Endothelial cell (in vitro differentiated cells): ENCODE results near the gene ASMTL. TPM values are rescaled to one million over a fixed set of nuclear protein-coding genes. Genes with fewer than 3 reads are reported as not detected.

Experiments used
- DNase-seq: peaks from one replicate; pipeline ENCODE4 v3.0.0; 2021; ENCODE audit warnings: low spot score
- H3K27ac Mint-ChIP-seq: one replicate; pipeline ENCODE4 v1.8.0; 2021; ENCODE audit warnings: mixed read lengths, inconsistent platforms; ENCODE audit not compliant: unreplicated experiment
- H3K27me3 Mint-ChIP-seq: one replicate; pipeline ENCODE4 v1.8.0; 2021; ENCODE audit warnings: mild to moderate bottlenecking, moderate library complexity, mixed read lengths, inconsistent platforms; ENCODE audit not compliant: unreplicated experiment
- H3K36me3 Mint-ChIP-seq: one replicate; pipeline ENCODE4 v1.8.0; 2021; ENCODE audit warnings: mild to moderate bottlenecking, low read depth, mixed read lengths, inconsistent platforms; ENCODE audit not compliant: unreplicated experiment
- H3K4me1 Mint-ChIP-seq: one replicate; pipeline ENCODE4 v1.8.0; 2021; ENCODE audit warnings: mild to moderate bottlenecking, mixed read lengths, inconsistent platforms; ENCODE audit not compliant: unreplicated experiment
- H3K4me3 Mint-ChIP-seq: one replicate; pipeline ENCODE4 v1.8.0; 2021; ENCODE audit warnings: mild to moderate bottlenecking, mixed read lengths, inconsistent platforms; ENCODE audit not compliant: unreplicated experiment
- H3K9me3 Mint-ChIP-seq: one replicate; pipeline ENCODE4 v1.8.0; 2021; ENCODE audit warnings: mixed read lengths, inconsistent platforms; ENCODE audit not compliant: unreplicated experiment
- total RNA-seq: library from RNA; stranded (reverse); fragmentation: NEBNext Ultra II Directional; extraction: Animal tissue kit (Norgen Biotek cat#: 25700); gene quantifications from one replicate; pipeline ENCODE4 v1.2.1, GENCODE V29; 2021; ENCODE audit not compliant: unreplicated experiment
- TF ChIP-seq, protein P1 (sequence below): fragments of 200-600 bp; sonication (generic); IDR thresholded peaks from one replicate; pipeline ENCODE4 v1.5.0; 2021; ENCODE audit warnings: antibody characterized with exemption; ENCODE audit not compliant: unreplicated experiment

Gene ASMTL
- total RNA-seq, 1 donor from 2014 or later: 25.8 TPM

DNA sequence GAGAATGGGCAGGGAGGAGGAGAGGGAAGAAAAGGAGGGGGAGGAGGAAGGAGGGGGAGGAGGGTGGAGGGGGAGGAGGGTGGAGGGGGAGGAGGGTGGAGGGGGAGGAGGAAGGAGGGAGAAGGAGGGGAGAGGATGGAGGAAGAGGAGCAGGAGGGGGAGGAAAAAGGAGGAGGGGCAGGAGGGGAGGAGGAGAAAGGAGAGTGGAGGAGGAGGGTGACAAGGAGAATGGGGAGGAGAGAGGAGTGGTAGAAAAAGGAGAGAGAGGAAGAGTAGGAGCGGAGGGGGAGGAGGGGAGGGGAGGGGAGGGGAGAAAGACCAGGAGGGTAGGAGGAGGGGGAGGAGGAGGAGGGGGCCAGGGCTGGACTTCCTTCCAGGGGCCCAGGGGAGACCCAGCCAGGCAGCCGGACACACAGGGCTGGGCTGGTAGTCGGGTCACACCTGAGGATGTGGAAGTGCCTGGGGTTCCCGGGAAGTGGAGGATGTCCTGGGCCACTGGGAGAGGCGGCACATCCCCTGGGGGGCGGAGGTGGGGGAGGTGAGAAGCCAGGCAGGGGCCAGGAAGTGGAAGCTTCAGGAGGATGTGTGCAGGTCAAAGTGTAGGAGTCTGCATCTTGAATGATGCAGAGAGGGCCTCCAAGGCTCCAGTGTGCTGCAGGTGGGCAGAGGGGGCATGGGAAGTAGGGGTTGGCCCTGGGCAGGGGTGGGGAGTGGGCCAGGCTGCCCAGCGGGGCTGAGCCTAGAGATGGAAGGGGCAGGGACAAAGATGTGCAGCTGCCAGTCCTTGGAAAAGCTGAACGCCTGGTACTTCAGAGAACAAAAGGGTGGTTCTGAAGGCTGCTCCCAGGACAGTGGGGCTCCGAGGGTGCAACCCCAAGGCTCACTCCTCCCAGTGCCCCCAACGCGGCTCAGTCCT is 97.3 kb downstream of the ASMTL start:
- peak; percentile 18 for DNase-seq
- Mint-ChIP-seq H3K27ac (no peak overlapping the region), H3K4me3 (no peak overlapping the region), H3K36me3 (peaks cover 18% of the 10 kb centered on the region), H3K4me1 (peaks cover 2% of the 10 kb centered on the region), H3K27me3 (peaks cover 15% of the 10 kb centered on the region), H3K9me3 (no peaks in the 10 kb centered on the region)
- TF ChIP-seq, protein P1, sequence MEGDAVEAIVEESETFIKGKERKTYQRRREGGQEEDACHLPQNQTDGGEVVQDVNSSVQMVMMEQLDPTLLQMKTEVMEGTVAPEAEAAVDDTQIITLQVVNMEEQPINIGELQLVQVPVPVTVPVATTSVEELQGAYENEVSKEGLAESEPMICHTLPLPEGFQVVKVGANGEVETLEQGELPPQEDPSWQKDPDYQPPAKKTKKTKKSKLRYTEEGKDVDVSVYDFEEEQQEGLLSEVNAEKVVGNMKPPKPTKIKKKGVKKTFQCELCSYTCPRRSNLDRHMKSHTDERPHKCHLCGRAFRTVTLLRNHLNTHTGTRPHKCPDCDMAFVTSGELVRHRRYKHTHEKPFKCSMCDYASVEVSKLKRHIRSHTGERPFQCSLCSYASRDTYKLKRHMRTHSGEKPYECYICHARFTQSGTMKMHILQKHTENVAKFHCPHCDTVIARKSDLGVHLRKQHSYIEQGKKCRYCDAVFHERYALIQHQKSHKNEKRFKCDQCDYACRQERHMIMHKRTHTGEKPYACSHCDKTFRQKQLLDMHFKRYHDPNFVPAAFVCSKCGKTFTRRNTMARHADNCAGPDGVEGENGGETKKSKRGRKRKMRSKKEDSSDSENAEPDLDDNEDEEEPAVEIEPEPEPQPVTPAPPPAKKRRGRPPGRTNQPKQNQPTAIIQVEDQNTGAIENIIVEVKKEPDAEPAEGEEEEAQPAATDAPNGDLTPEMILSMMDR: no peak

DNA sequence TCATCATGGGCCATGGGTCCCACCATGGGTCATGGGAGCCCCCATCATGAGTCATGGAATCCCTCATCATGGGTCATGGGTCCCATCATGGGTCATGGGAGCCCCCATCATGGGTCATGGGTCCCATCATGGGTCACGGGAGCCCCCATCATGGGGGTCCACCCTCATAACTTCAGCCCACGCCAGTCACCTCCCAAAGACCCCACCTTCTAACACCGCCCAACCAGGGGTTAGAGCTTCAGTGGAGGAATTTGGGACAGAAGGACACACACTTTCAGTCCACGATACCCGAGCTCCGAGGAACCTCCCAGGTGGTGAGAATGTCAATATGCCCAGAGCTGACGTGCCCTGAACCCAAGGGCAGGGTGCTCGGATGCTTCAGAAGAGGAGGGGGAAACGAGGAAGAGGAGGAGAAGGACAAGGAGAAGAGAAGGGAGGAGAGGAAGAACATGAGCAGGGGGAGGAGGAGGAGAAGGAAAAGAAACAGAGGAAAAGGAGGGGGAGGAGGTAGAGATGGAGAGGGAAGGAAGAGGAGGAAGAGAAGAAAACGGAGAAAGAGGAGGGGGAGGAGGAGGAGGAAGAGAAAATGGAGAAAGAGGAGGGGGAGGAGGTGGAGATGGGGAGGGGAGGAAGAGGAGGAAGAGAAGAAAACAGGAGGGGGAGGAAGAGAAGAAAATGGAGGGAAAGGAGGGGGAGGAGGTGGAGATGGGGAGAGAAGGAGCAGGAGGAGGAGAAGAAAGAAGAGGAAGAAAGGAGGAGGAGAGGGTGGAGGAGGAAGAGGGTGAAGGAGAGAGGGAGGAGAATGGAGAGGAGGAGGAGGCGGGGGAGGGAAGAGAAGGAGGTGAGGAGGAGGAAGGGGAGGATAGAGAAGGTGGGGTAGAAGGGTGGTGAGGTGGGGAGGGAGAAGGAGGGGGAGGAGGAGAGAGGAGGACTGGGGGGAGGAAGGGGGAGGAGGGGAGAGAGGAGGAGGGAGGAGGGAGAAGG is 98.4 kb downstream of the ASMTL start:
- Mint-ChIP-seq H3K27me3 (peaks cover 15% of the 10 kb centered on the region), H3K4me1 (peaks cover 2% of the 10 kb centered on the region), H3K36me3 (peaks cover 7% of the 10 kb centered on the region), H3K4me3 (peak overlapping the region; percentile 77), H3K9me3 (no peaks in the 10 kb centered on the region), H3K27ac (no peak overlapping the region)
- no peak for DNase-seq
- TF ChIP-seq, protein P1: no peak

Other genes with a start within 250 kb of the ASMTL start
- gene CRLF2, start 240.3 kb downstream of the ASMTL start, total RNA-seq: not detected
- not detected for gene CSF2RA, start 184.1 kb downstream of the ASMTL start, total RNA-seq
- 0.97 TPM for gene IL3RA, start 116.1 kb downstream of the ASMTL start, total RNA-seq
- 488 TPM for gene SLC25A6, start 60.8 kb downstream of the ASMTL start, total RNA-seq
- gene P2RY8, start 84.3 kb upstream of the ASMTL start, total RNA-seq: not detected
- gene AKAP17A, start 138.7 kb upstream of the ASMTL start, total RNA-seq: 25.9 TPM
- gene ASMT, start 162.2 kb upstream of the ASMTL start, total RNA-seq: 0.31 TPM